ENCODE data around the gene HOXD10. TPM values are rescaled to one million over a fixed set of nuclear protein-coding genes. Genes with fewer than 3 reads are reported as not detected.

HOXD10 gene
- total and polyA plus RNA-seq, 4 donors: 0.05 to 0.54 TPM; not detected in 2

GRCh38 chr2:176142281-176142680 is 25.7 kb downstream of the HOXD10 start:
- Histone ChIP-seq H3K27me3 (ENCODE audit: control insufficient read depth in 3 of 3, insufficient read depth in 3 of 3, low read length in 2 of 3) (peaks cover 14 to 94% (median 91%) of the 10 kb centered on the region in 3 donors), H3K36me3 (ENCODE audit: control insufficient read depth in 4 of 4, insufficient read depth in 4 of 4, low read length in 4 of 4) (no peaks in the 10 kb centered on the region), H3K27ac (ENCODE audit: low read depth in 1 of 2, low read length in 1 of 2) (no peak overlapping the region), H3K4me1 (ENCODE audit: control insufficient read depth in 5 of 5, insufficient read depth in 5 of 5, low read length in 5 of 5) (peaks cover 0 to 5% (median 0%) of the 10 kb centered on the region in 5 donors), H3K4me3 (no peak overlapping the region), H3K9me3 (ENCODE audit: control insufficient read depth in 4 of 4, insufficient read depth in 3 of 4, low read length in 3 of 4) (peaks cover 0 to 8% (median 0%) of the 10 kb centered on the region in 4 donors), H3K9ac (ENCODE audit: insufficient read depth in 1 of 2, low read length in 2 of 2) (no peak overlapping the region)
- DNase-seq (no peak), ATAC-seq (ENCODE audit: insufficient read depth, low FRiP score) (no peak)
- no peak for TF ChIP-seq CTCF (IDR thresholded peaks at IDR 0.05; ENCODE audit: control extremely low read depth, extremely low read depth)
- WGBS, 2 donors: 87 to 93% methylated on average over 2 of the region's 2 CpGs

- no peak overlapping the region for H3K27ac ChIP-seq (ENCODE audit: low read depth in 1 of 2, low read length in 1 of 2)
- ATAC-seq (ENCODE audit: insufficient read depth, low FRiP score) (no peak), DNase-seq (no peak)
- H3K36me3 ChIP-seq (ENCODE audit: control insufficient read depth in 4 of 4, insufficient read depth in 4 of 4, low read length in 4 of 4): no peaks in the 10 kb centered on the region
- TF ChIP-seq CTCF (IDR thresholded peaks at IDR 0.05; ENCODE audit: control extremely low read depth, extremely low read depth): no peak
- no peak overlapping the region for H3K9ac ChIP-seq (ENCODE audit: insufficient read depth in 1 of 2, low read length in 2 of 2)
- 49 to 57% methylated on average over 4 of the region's 4 CpGs for WGBS, 2 donors
- H3K9me3 ChIP-seq (ENCODE audit: control insufficient read depth in 4 of 4, insufficient read depth in 3 of 4, low read length in 3 of 4): peaks cover 0 to 7% (median 0%) of the 10 kb centered on the region in 4 donors
- no peak overlapping the region for H3K4me3 ChIP-seq
- H3K4me1 ChIP-seq (ENCODE audit: control insufficient read depth in 5 of 5, insufficient read depth in 5 of 5, low read length in 5 of 5): peaks cover 0 to 5% (median 0%) of the 10 kb centered on the region in 5 donors
- peaks cover 14 to 93% (median 89%) of the 10 kb centered on the region in 3 donors for H3K27me3 ChIP-seq (ENCODE audit: control insufficient read depth in 3 of 3, insufficient read depth in 3 of 3, low read length in 2 of 3)
Observed at GRCh38 chr2:176145085-176145969, 28.7 kb downstream of the HOXD10 start.

- Histone ChIP-seq H3K4me1 (ENCODE audit: control insufficient read depth in 5 of 5, insufficient read depth in 5 of 5, low read length in 5 of 5) (peaks cover 0 to 1% (median 0%) of the 10 kb centered on the region in 5 donors), H3K9ac (ENCODE audit: insufficient read depth in 1 of 2, low read length in 2 of 2) (no peak overlapping the region), H3K4me3 (no peak overlapping the region), H3K27me3 (ENCODE audit: control insufficient read depth in 3 of 3, insufficient read depth in 3 of 3, low read length in 2 of 3) (peaks cover 14 to 97% (median 94%) of the 10 kb centered on the region in 3 donors), H3K27ac (ENCODE audit: low read depth in 1 of 2, low read length in 1 of 2) (no peak overlapping the region), H3K9me3 (ENCODE audit: control insufficient read depth in 4 of 4, insufficient read depth in 3 of 4, low read length in 3 of 4) (peaks cover 0 to 7% (median 0%) of the 10 kb centered on the region in 4 donors), H3K36me3 (ENCODE audit: control insufficient read depth in 4 of 4, insufficient read depth in 4 of 4, low read length in 4 of 4) (no peaks in the 10 kb centered on the region)
- 26 to 29% methylated on average over 6 of the region's 6 CpGs for WGBS, 2 donors
- DNase-seq: no peak
- ATAC-seq (ENCODE audit: insufficient read depth, low FRiP score): no peak
- TF ChIP-seq CTCF (IDR thresholded peaks at IDR 0.05; ENCODE audit: control extremely low read depth, extremely low read depth): no peak
Observed at GRCh38 chr2:176146101-176146500, 29.5 kb downstream of the HOXD10 start.
